CD4-positive, alpha-beta T cell (primary cell): ENCODE results near the gene ZNRF1. TPM values are rescaled to one million over a fixed set of nuclear protein-coding genes. Genes with fewer than 3 reads are reported as not detected.
A peak's percentile ranks its signal among the peaks of the same experiment; 100 is the strongest.

Experiments
- ATAC-seq: fragments of 200-7000 bp; cut with Tn5 transposase; one replicate; pipeline ENCODE4 v1.10.0; 2022; ENCODE audit warnings: mild to moderate bottlenecking; ENCODE audit not compliant: poor library complexity
- CTCF ChIA-PET: fragments of 350-600 bp; sonication (Branson Sonifier 250); formaldehyde crosslinking; loops from one replicate; lab custom pipeline; 2021; ENCODE audit warnings: antibody characterized with exemption, inconsistent platforms; lab: Charles Lee
- POLR2A ChIA-PET: fragments of 350-600 bp; sonication (Branson Sonifier 250); formaldehyde crosslinking; loops from one replicate; lab custom pipeline; 2021; ENCODE audit warnings: antibody characterized with exemption, inconsistent platforms; lab: Charles Lee
- DNase-seq, 14 experiments: peaks; one replicate each; pipeline ENCODE4 v3.0.0-alpha.2; 2013 to 2020; ENCODE audit warnings: mixed read lengths in 2 of 14
- H3K27ac ChIP-seq, 2 donors: one replicate each; pipeline versions ENCODE4 v1.5.1 to v1.7.0; 2013; ENCODE audit warnings: low read length in 2 of 2, low read depth in 1 of 2, mild to moderate bottlenecking in 1 of 2
- H3K27me3 ChIP-seq, 2 experiments: 1 replicate in 1 of 2; 2 replicates in 1 of 2; pipeline versions ENCODE4 v1.6.1 to v1.7.0; 2013; ENCODE audit warnings: low read length in 2 of 2, control low read depth in 1 of 2, mild to moderate bottlenecking in 1 of 2, moderate library complexity in 1 of 2; ENCODE audit not compliant: insufficient read depth in 2 of 2, control insufficient read depth in 1 of 2
- H3K36me3 ChIP-seq: one replicate; pipeline ENCODE4 v1.6.1; 2013; ENCODE audit warnings: low read length, control low read depth; ENCODE audit not compliant: insufficient read depth
- H3K4me1 ChIP-seq: one replicate; pipeline ENCODE4 v1.6.1; 2013; ENCODE audit warnings: low read length, control low read depth; ENCODE audit not compliant: insufficient read depth
- H3K4me3 ChIP-seq: one replicate; pipeline ENCODE4 v1.5.1; 2013; ENCODE audit warnings: mild to moderate bottlenecking, low read length, moderate library complexity
- H3K9me3 ChIP-seq, 2 experiments: 1 replicate in 1 of 2; 2 replicates in 1 of 2; pipeline versions ENCODE4 v1.6.1 to v1.7.0; 2013; ENCODE audit warnings: low read length in 2 of 2, mild to moderate bottlenecking in 2 of 2, control low read depth in 1 of 2, moderate library complexity in 1 of 2; ENCODE audit not compliant: control insufficient read depth in 1 of 2, insufficient read depth in 1 of 2
- H3K27ac Mint-ChIP-seq: one replicate; pipeline ENCODE4 v1.8.0; 2020; ENCODE audit warnings: mixed read lengths
- H3K27me3 Mint-ChIP-seq: one replicate; pipeline ENCODE4 v1.8.0; 2021; ENCODE audit warnings: mixed read lengths
- H3K36me3 Mint-ChIP-seq: one replicate; pipeline ENCODE4 v1.8.0; 2021; ENCODE audit warnings: low read depth, mixed read lengths
- H3K4me1 Mint-ChIP-seq: one replicate; pipeline ENCODE4 v1.8.0; 2021; ENCODE audit warnings: low read depth, mixed read lengths
- H3K4me3 Mint-ChIP-seq: one replicate; pipeline ENCODE4 v1.8.0; 2020; ENCODE audit warnings: mild to moderate bottlenecking, mixed read lengths
- H3K9me3 Mint-ChIP-seq: one replicate; pipeline ENCODE4 v1.8.0; 2020; ENCODE audit warnings: mixed read lengths
- CTCF ChIP-seq: fragments of 200-600 bp; IDR thresholded peaks from one replicate; pipeline ENCODE4 v1.8.0; 2022; ENCODE audit warnings: antibody characterized with exemption, mild to moderate bottlenecking
- intact Hi-C, 2 experiments: fragments of 100-400 bp; cut with DNase I in 1 of 2; cut with micrococcal nuclease in 1 of 2; formaldehyde crosslinking; loops; one replicate each; pipeline versions ENCODE4 v1.15.1 to v1.9.0; 2023 to 2025; cut with DNase I, micrococcal nuclease
- total RNA-seq, 174 experiments: library from RNA in 2 of 174; stranded (reverse) in 2 of 174; gene quantifications; one replicate each; pipeline ENCODE4 v1.2.3 and lab custom pipeline; 2021 to 2026

Gene ZNRF1
- total RNA-seq, 2 experiments from 2014 or later, result 2.8 to 4.0 TPM

GRCh38 chr16:74973304-74973703 is 25.5 kb upstream of the ZNRF1 start:
- Mint-ChIP-seq H3K27me3 (no peaks in the 10 kb centered on the region), H3K36me3 (peaks cover 22% of the 10 kb centered on the region), H3K9me3 (no peaks in the 10 kb centered on the region), H3K27ac (no peak overlapping the region), H3K4me1 (peaks cover 4% of the 10 kb centered on the region), H3K4me3 (no peak overlapping the region)
- ChIA-PET CTCF (no interaction called here), POLR2A (no interaction called here)
- no peak for TF ChIP-seq CTCF
- Histone ChIP-seq H3K36me3 (peaks cover 7% of the 10 kb centered on the region), H3K4me1 (no peaks in the 10 kb centered on the region), H3K4me3 (no peak overlapping the region), H3K27ac (no peak overlapping the region), H3K27me3 (no peaks in the 10 kb centered on the region), H3K9me3 (no peaks in the 10 kb centered on the region)
- no peak for DNase-seq
- intact Hi-C loops, result no loop called here
- ATAC-seq, result no peak

- H3K36me3 Mint-ChIP-seq, result peaks cover 29% of the 10 kb centered on the region
- intact Hi-C loops, result no loop called here
Observed at GRCh38 chr16:74975591-74975990, 23.2 kb upstream of the ZNRF1 start.

GRCh38 chr16:74982256-74982655 is 16.6 kb upstream of the ZNRF1 start:
- Histone ChIP-seq H3K4me3 (no peak overlapping the region), H3K27me3 (no peaks in the 10 kb centered on the region), H3K36me3 (peaks cover 5% of the 10 kb centered on the region), H3K4me1 (peaks cover 23% of the 10 kb centered on the region), H3K27ac (no peak overlapping the region), H3K9me3 (no peaks in the 10 kb centered on the region)
- no peaks in the 10 kb centered on the region for H3K27me3 Mint-ChIP-seq
- H3K9me3 Mint-ChIP-seq, result no peaks in the 10 kb centered on the region
- POLR2A ChIA-PET, result no interaction called here
- peaks cover 23% of the 10 kb centered on the region for H3K4me1 Mint-ChIP-seq
- intact Hi-C loops, result loop anchor here (10.0 kb wide), 3 partner anchors 277 to 643 kb away; partner anchors contain the start of genes ADAT1 (in 2 of the 2), MLKL (in 2 of the 2) and CFDP1 (in 1 of the 2)
- H3K36me3 Mint-ChIP-seq, result peaks cover 19% of the 10 kb centered on the region
- H3K27ac Mint-ChIP-seq, result peak overlapping the region; percentile 39
- ATAC-seq (no peak), DNase-seq (no peak)
- CTCF ChIA-PET, result interaction anchor here (0.9 kb wide), 1 partner anchor 16 kb away, joined by 3 read pairs; the partner anchor contains the start of gene ZNRF1
- H3K4me3 Mint-ChIP-seq, result peak overlapping the region; percentile 84
- no peak for TF ChIP-seq CTCF

More at GRCh38 chr16:74975591-74975990, 23.2 kb upstream of the ZNRF1 start:
- Histone ChIP-seq H3K9me3 (no peaks in the 10 kb centered on the region), H3K36me3 (peaks cover 10% of the 10 kb centered on the region), H3K4me3 (no peak overlapping the region), H3K4me1 (no peaks in the 10 kb centered on the region), H3K27ac (no peak overlapping the region), H3K27me3 (no peaks in the 10 kb centered on the region)
- POLR2A ChIA-PET, result interaction anchor here (0.6 kb wide), 1 partner anchor 10 kb away, joined by 3 read pairs; the partner anchor contains the start of gene WDR59
- DNase-seq (no peak), ATAC-seq (no peak)
- TF ChIP-seq CTCF, result no peak
- Mint-ChIP-seq H3K27ac (no peak overlapping the region), H3K4me1 (no peaks in the 10 kb centered on the region), H3K9me3 (no peaks in the 10 kb centered on the region), H3K4me3 (no peak overlapping the region), H3K27me3 (no peaks in the 10 kb centered on the region)
- CTCF ChIA-PET, result no interaction called here
